CD4-positive, alpha-beta memory T cell (primary cell): Measurements from ENCODE around the gene FEZ2. TPM values are rescaled to one million over a fixed set of nuclear protein-coding genes. Genes with fewer than 3 reads are reported as not detected.

Experiments used
- CTCF ChIA-PET: fragments of 350-600 bp; sonication (Branson Sonifier 250); formaldehyde crosslinking; loops from one replicate; lab custom pipeline; 2021; ENCODE audit warnings: inconsistent platforms; ENCODE audit not compliant: partially characterized antibody; lab: Charles Lee
- POLR2A ChIA-PET: fragments of 350-600 bp; sonication (Branson Sonifier 250); formaldehyde crosslinking; loops from one replicate; lab custom pipeline; 2021; ENCODE audit not compliant: partially characterized antibody; lab: Charles Lee
- DNase-seq, 5 donors: peaks; one replicate each; pipeline versions ENCODE4 v3.0.0 to v3.0.0-alpha.2; 2020 to 2022; ENCODE audit warnings: mixed read lengths in 1 of 5
- H3K27ac ChIP-seq: one replicate; pipeline ENCODE4 v1.7.0; 2013; ENCODE audit warnings: low read depth, low read length
- H3K27me3 ChIP-seq: 2 replicates; pipeline ENCODE4 v1.7.0; 2013; ENCODE audit warnings: mild to moderate bottlenecking, low read length, moderate library complexity; ENCODE audit not compliant: insufficient read depth
- H3K36me3 ChIP-seq: 2 replicates; pipeline ENCODE4 v1.7.0; 2013; ENCODE audit warnings: mild to moderate bottlenecking, low read length, moderate library complexity; ENCODE audit not compliant: insufficient read depth
- H3K4me1 ChIP-seq: 2 replicates; pipeline ENCODE4 v1.7.0; 2013; ENCODE audit warnings: mild to moderate bottlenecking, low read length, moderate library complexity; ENCODE audit not compliant: insufficient read depth
- H3K4me3 ChIP-seq, 2 donors: one replicate each; pipeline ENCODE4 v1.7.0; 2013; ENCODE audit warnings: low read length in 2 of 2, mild to moderate bottlenecking in 1 of 2
- H3K9me3 ChIP-seq, 2 donors: one replicate each; pipeline ENCODE4 v1.7.0; 2013; ENCODE audit warnings: low read length in 2 of 2, control low read depth in 1 of 2; ENCODE audit not compliant: control insufficient read depth in 1 of 2
- H3K27ac Mint-ChIP-seq, 7 donors: one replicate each; pipeline ENCODE4 v1.8.0; 2020 to 2021; ENCODE audit warnings: mixed read lengths in 7 of 7, mild to moderate bottlenecking in 6 of 7, inconsistent platforms in 3 of 7, moderate library complexity in 3 of 7
- H3K27me3 Mint-ChIP-seq, 2 donors: one replicate each; pipeline ENCODE4 v1.8.0; 2020 to 2021; ENCODE audit warnings: mixed read lengths in 2 of 2
- H3K36me3 Mint-ChIP-seq, 2 donors: one replicate each; pipeline ENCODE4 v1.8.0; 2020 to 2021; ENCODE audit warnings: mixed read lengths in 2 of 2, inconsistent platforms in 1 of 2, mild to moderate bottlenecking in 1 of 2
- H3K4me1 Mint-ChIP-seq, 4 donors: one replicate each; pipeline ENCODE4 v1.8.0; 2020 to 2021; ENCODE audit warnings: mixed read lengths in 4 of 4, mild to moderate bottlenecking in 1 of 4
- H3K4me3 Mint-ChIP-seq, 8 donors: one replicate each; pipeline ENCODE4 v1.8.0; 2020 to 2021; ENCODE audit warnings: mixed read lengths in 8 of 8, mild to moderate bottlenecking in 7 of 8, moderate library complexity in 6 of 8, inconsistent platforms in 3 of 8
- H3K9me3 Mint-ChIP-seq, 8 donors: one replicate each; pipeline ENCODE4 v1.8.0; 2020 to 2021; ENCODE audit warnings: mixed read lengths in 8 of 8, mild to moderate bottlenecking in 5 of 8, inconsistent platforms in 3 of 8, moderate library complexity in 1 of 8
- intact Hi-C: fragments of 100-400 bp; cut with micrococcal nuclease; formaldehyde crosslinking; loops from one replicate; pipeline ENCODE4 v1.15.1; 2023
- polyA plus RNA-seq, 2 donors: library from polyadenylated mRNA; unstranded; fragments of 300-500 nt; fragmentation: Illumina TruSeq; gene quantifications; one replicate each; pipeline ENCODE4 v1.2.3, GENCODE V29; 2021
- total RNA-seq, 2 experiments: library from RNA; stranded (reverse); gene quantifications; one replicate each; pipeline ENCODE4 v1.2.3, GENCODE V29; 2021

Gene FEZ2
- total and polyA plus RNA-seq, 4 experiments from 2014 or later, result 1.6 to 14.7 (median 7.7) TPM

DNA sequence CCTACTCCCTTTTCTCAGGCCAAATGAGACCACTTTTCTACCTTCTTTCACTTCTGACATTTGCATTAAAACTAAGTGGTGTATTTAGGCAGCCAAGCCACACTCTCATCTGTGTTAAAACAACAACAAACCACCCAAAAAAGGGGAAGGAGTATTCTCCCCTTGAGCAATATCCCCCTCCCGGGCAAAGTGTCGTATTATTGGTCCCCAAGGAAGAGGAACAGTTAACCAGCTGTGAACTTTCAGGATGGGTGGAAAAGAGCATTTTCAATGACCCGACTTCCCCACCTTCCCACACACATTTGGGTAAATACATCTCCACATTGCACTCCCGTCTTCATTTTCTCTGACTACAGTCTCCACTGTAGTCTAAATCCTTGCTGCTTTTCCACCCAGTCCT is 44.3 kb downstream of the FEZ2 start:
- peaks cover 50 to 52% of the 10 kb centered on the region in 2 donors for H3K36me3 Mint-ChIP-seq
- POLR2A ChIA-PET, result no interaction called here

DNA sequence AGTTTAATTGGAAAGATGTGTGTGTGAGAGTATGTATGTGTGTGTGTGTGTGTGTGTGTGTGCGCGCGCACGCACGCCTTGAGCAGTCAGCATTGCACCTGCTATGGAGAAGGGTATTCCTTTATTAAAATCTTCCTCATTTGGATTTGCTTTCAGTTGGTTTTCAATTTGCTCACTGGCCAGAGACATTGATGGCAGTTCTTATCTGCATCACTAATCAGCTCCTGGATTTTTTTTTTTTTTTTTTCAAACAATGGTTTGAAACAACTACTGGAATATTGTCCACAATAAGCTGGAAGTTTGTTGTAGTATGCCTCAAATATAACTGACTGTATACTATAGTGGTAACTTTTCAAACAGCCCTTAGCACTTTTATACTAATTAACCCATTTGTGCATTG is 48.0 kb downstream of the FEZ2 start:
- no peak overlapping the region for H3K27ac ChIP-seq
- no peaks in the 10 kb centered on the region for H3K27me3 Mint-ChIP-seq
- H3K36me3 Mint-ChIP-seq, result peaks cover 60 to 63% of the 10 kb centered on the region in 2 donors
- H3K9me3 ChIP-seq, result no peaks in the 10 kb centered on the region
- peaks cover 7% of the 10 kb centered on the region for H3K36me3 ChIP-seq
- no peak overlapping the region for H3K4me3 Mint-ChIP-seq
- no peak overlapping the region for H3K4me3 ChIP-seq
- CTCF ChIA-PET, result no interaction called here
- no peak for DNase-seq
- intact Hi-C loops, result no loop called here
- POLR2A ChIA-PET, result no interaction called here
- no peaks in the 10 kb centered on the region for H3K9me3 Mint-ChIP-seq
- peaks cover 0 to 4% (median 2%) of the 10 kb centered on the region in 4 donors for H3K4me1 Mint-ChIP-seq
- no peaks in the 10 kb centered on the region for H3K27me3 ChIP-seq
- no peaks in the 10 kb centered on the region for H3K4me1 ChIP-seq
- no peak overlapping the region for H3K27ac Mint-ChIP-seq

More for the DNA sequence above, 44.3 kb downstream of the FEZ2 start:
- Histone ChIP-seq H3K9me3 (no peaks in the 10 kb centered on the region), H3K4me3 (no peak overlapping the region), H3K36me3 (no peaks in the 10 kb centered on the region), H3K4me1 (no peaks in the 10 kb centered on the region), H3K27me3 (no peaks in the 10 kb centered on the region), H3K27ac (no peak overlapping the region)
- no peak for DNase-seq
- Mint-ChIP-seq H3K27me3 (no peaks in the 10 kb centered on the region), H3K27ac (no peak overlapping the region), H3K4me3 (no peak overlapping the region), H3K4me1 (peaks cover 0 to 4% (median 2%) of the 10 kb centered on the region in 4 donors), H3K9me3 (no peaks in the 10 kb centered on the region)
- intact Hi-C loops, result no loop called here
- CTCF ChIA-PET, result no interaction called here

GRCh38 chr2:36549165-36549574 is 48.8 kb downstream of the FEZ2 start:
- H3K27ac ChIP-seq, result no peak overlapping the region
- H3K27me3 ChIP-seq, result no peaks in the 10 kb centered on the region
- no peaks in the 10 kb centered on the region for H3K9me3 Mint-ChIP-seq
- peaks cover 0 to 4% (median 2%) of the 10 kb centered on the region in 4 donors for H3K4me1 Mint-ChIP-seq
- no peaks in the 10 kb centered on the region for H3K4me1 ChIP-seq
- H3K4me3 Mint-ChIP-seq, result peak overlapping the region in 1 of 8 donors; percentile 1
- no peaks in the 10 kb centered on the region for H3K9me3 ChIP-seq
- peaks cover 59 to 62% of the 10 kb centered on the region in 2 donors for H3K36me3 Mint-ChIP-seq
- CTCF ChIA-PET, result no interaction called here
- intact Hi-C loops, result no loop called here
- peak overlapping the region in 2 of 7 donors; percentile 59 to 80 for H3K27ac Mint-ChIP-seq
- POLR2A ChIA-PET, result no interaction called here
- peak in 1 of 5 donors; percentile 4 for DNase-seq
- H3K36me3 ChIP-seq, result peaks cover 7% of the 10 kb centered on the region
- no peak overlapping the region for H3K4me3 ChIP-seq
- no peaks in the 10 kb centered on the region for H3K27me3 Mint-ChIP-seq

DNA sequence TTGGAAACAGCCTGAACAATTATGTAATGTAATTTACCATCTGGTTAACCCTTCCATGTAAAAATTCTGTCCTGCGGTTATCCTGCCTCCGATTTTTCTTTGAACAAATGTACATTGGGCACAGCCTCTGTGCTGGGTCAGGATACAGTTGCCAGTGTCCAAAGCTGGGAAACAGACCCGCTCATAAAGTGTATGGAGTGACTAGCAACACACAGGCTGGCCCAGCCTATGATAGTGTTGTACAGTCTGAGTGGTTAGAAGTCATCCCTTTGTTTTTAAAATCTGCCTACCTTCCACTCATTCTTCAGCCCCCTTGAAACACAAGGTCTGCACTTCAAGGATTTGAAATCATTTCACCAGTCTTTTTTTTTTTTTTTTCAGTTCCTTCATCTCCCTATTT is 50.1 kb downstream of the FEZ2 start:
- ChIA-PET POLR2A (no interaction called here), CTCF (no interaction called here)
- no peak overlapping the region for H3K4me3 Mint-ChIP-seq
- H3K4me3 ChIP-seq, result no peak overlapping the region
- peaks cover 7% of the 10 kb centered on the region for H3K36me3 ChIP-seq
- intact Hi-C loops, result no loop called here
- DNase-seq, result no peak
- H3K4me1 Mint-ChIP-seq, result peaks cover 0 to 4% (median 2%) of the 10 kb centered on the region in 4 donors
- no peaks in the 10 kb centered on the region for H3K9me3 ChIP-seq
- no peak overlapping the region for H3K27ac Mint-ChIP-seq
- no peaks in the 10 kb centered on the region for H3K4me1 ChIP-seq
- no peaks in the 10 kb centered on the region for H3K27me3 Mint-ChIP-seq
- no peaks in the 10 kb centered on the region for H3K9me3 Mint-ChIP-seq
- no peak overlapping the region for H3K27ac ChIP-seq
- H3K27me3 ChIP-seq, result no peaks in the 10 kb centered on the region
- peaks cover 49 to 53% of the 10 kb centered on the region in 2 donors for H3K36me3 Mint-ChIP-seq

- Histone ChIP-seq H3K4me1 (no peaks in the 10 kb centered on the region), H3K4me3 (no peak overlapping the region), H3K9me3 (no peaks in the 10 kb centered on the region), H3K36me3 (peaks cover 7% of the 10 kb centered on the region), H3K27me3 (no peaks in the 10 kb centered on the region), H3K27ac (no peak overlapping the region)
- DNase-seq, result no peak
- CTCF ChIA-PET, result no interaction called here
- peaks cover 39 to 44% of the 10 kb centered on the region in 2 donors for H3K36me3 Mint-ChIP-seq
- POLR2A ChIA-PET, result no interaction called here
- no peak overlapping the region for H3K4me3 Mint-ChIP-seq
- no peak overlapping the region for H3K27ac Mint-ChIP-seq
- H3K27me3 Mint-ChIP-seq, result no peaks in the 10 kb centered on the region
- H3K4me1 Mint-ChIP-seq, result peaks cover 0 to 4% (median 2%) of the 10 kb centered on the region in 4 donors
- no peaks in the 10 kb centered on the region for H3K9me3 Mint-ChIP-seq
- intact Hi-C loops, result no loop called here
Measured at GRCh38 chr2:36545871-36546416, 52.0 kb downstream of the FEZ2 start.

GRCh38 chr2:36544638-36545338 is 53.2 kb downstream of the FEZ2 start:
- Histone ChIP-seq H3K36me3 (peaks cover 7% of the 10 kb centered on the region), H3K4me3 (no peak overlapping the region), H3K27me3 (no peaks in the 10 kb centered on the region), H3K9me3 (no peaks in the 10 kb centered on the region), H3K4me1 (no peaks in the 10 kb centered on the region), H3K27ac (no peak overlapping the region)
- no peak overlapping the region for H3K4me3 Mint-ChIP-seq
- ChIA-PET POLR2A (no interaction called here), CTCF (interaction anchor here (1.6 kb wide), 1 partner anchor 17 kb away, joined by 3 read pairs; no protein-coding TSS in a partner anchor)
- H3K27me3 Mint-ChIP-seq, result no peaks in the 10 kb centered on the region
- intact Hi-C loops, result no loop called here
- H3K36me3 Mint-ChIP-seq, result peaks cover 34 to 39% of the 10 kb centered on the region in 2 donors
- no peak for DNase-seq
- H3K4me1 Mint-ChIP-seq, result peaks cover 0 to 4% (median 2%) of the 10 kb centered on the region in 4 donors
- no peaks in the 10 kb centered on the region for H3K9me3 Mint-ChIP-seq
- H3K27ac Mint-ChIP-seq, result no peak overlapping the region

DNA sequence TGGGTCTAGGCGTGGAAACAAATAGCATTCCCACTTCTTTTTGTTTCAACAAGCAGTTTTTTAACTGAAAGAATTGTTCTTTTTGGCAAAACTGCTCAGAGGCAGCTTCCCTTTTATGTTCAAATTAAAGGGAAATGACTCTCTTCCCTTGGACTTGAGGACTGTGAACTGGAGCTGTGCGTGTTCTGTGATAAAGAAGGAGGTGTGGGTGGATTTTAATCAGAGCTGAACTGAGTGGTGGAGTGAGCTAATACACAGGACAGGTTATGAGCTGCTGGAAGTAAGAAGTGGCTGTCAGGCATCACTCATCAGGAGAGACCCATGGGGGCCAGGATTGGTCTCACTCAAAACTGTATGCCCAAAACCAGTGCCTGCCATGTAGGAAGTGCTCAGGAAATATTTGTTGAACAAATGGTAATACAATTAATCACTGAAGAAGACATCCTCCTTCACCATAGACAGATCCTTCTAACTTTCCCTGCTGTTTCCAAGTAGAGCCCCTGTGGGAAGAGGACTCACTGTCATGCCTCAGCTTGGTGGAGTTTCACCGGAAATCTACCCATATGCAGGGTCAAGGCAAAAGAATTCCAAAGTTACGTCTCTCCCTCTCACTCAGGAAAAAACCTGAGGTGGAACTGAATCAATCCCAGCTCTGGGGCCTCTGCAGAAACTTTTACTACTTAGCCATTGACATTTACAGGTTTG is 55.9 kb downstream of the FEZ2 start:
- Mint-ChIP-seq H3K27me3 (no peaks in the 10 kb centered on the region), H3K4me3 (no peak overlapping the region), H3K9me3 (no peaks in the 10 kb centered on the region), H3K4me1 (no peaks in the 10 kb centered on the region), H3K36me3 (peaks cover 16 to 17% of the 10 kb centered on the region in 2 donors), H3K27ac (peak overlapping the region in 1 of 7 donors; percentile 5)
- CTCF ChIA-PET, result no interaction called here
- DNase-seq, result no peak
- H3K9me3 ChIP-seq, result no peaks in the 10 kb centered on the region
- no peak overlapping the region for H3K4me3 ChIP-seq
- no peaks in the 10 kb centered on the region for H3K27me3 ChIP-seq
- H3K4me1 ChIP-seq, result no peaks in the 10 kb centered on the region
- POLR2A ChIA-PET, result no interaction called here
- H3K36me3 ChIP-seq, result no peaks in the 10 kb centered on the region
- intact Hi-C loops, result no loop called here
- no peak overlapping the region for H3K27ac ChIP-seq
